Measurements from ENCODE around the gene OR10J4. TPM values are rescaled to one million over a fixed set of nuclear protein-coding genes. Genes with fewer than 3 reads are reported as not detected.
"Not testable (repeated sequence)": the region's sequence is repeated elsewhere in the genome, so short reads cannot be mapped to it uniquely, and the experiment has no call there.

Gene OR10J4
- total RNA-seq, 1 experiment from 2014 or later: not detected

DNA sequence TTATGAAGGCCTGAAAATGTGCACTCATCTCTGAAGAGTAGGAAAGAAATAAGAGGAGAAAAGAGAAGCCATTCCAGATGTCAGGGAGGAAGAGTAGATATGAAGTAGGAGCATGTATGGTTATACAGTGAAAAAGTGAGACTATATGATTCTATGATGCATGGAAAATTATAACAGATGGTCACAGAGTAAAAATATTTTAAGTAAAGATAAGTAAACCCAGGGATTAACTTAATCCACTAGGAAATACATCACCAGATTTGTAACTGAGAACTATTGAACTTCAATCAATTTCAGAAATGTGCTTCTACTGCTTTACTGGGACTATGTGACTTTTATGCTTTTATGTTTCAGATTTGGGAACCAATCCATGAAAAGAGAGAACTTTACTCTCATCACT lies 7.4 kb downstream of the OR10J4 start, which contains the start of gene OR10J1:
TSS of gene OR10J1 (plus strand) at position 301 of the 400 bp plus-strand sequence. CDS start at position 371, 70 bp downstream.
- Histone ChIP-seq H3K4me3 (ENCODE audit: low read length) (no peak within 1 kb of the TSS), H3K27me3 (ENCODE audit: low read length) (no peaks in the 10 kb centered on the region; the same call in 1 of the 2 replicates), H4K20me1 (ENCODE audit: insufficient read depth, low read depth, low read length) (no peaks in the 10 kb centered on the region), H2AFZ (ENCODE audit: low read length) (no peak within 1 kb of the TSS), H3K4me2 (ENCODE audit: low read depth, low read length, poor library complexity, severe bottlenecking) (no peak within 1 kb of the TSS), H3K9me3 (ENCODE audit: low read length) (no peaks in the 10 kb centered on the region), H3K36me3 (ENCODE audit: insufficient read depth, low read length) (no peaks in the 10 kb centered on the region), H3K9me2 (replicated peaks; ENCODE audit: insufficient read depth, low read length) (no peaks in the 10 kb centered on the region), H3K27ac (ENCODE audit: low read length) (no peak within 1 kb of the TSS), H3K9ac (ENCODE audit: low read length) (no peak within 1 kb of the TSS), H3K79me2 (ENCODE audit: low read length) (no peaks in the 10 kb centered on the region), H3K4me1 (ENCODE audit: low read length) (no peaks in the 10 kb centered on the region)
- DNase-seq: no peak

DNA sequence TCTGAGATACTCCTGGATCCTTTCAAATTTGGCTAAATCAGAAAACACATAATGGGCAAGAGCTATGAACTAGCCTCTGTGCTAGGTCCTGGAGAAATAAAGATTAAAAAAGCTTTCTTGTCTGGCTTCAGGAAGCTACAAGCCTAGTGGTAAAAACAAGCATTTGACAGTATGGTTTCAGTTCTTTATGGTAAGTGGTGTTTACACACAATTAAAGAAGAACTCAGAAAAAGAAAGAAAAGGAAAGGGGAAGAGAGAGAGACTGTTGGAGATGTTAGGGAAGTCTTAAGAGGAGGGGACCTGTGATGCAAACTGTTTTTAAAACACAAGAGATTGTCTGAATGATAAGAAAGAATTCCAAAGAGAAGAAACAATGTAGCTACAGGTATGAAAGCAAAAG lies 9.4 kb downstream of the OR10J4 start:
- no peaks in the 10 kb centered on the region for H3K9me3 ChIP-seq (ENCODE audit: low read length)
- no peak overlapping the region for H3K4me3 ChIP-seq (ENCODE audit: low read length)
- H2AFZ ChIP-seq (ENCODE audit: low read length): no peak overlapping the region
- no peak overlapping the region for H3K27ac ChIP-seq (ENCODE audit: low read length)
- H3K27me3 ChIP-seq (ENCODE audit: low read length): no peaks in the 10 kb centered on the region
- no peaks in the 10 kb centered on the region for H3K36me3 ChIP-seq (ENCODE audit: insufficient read depth, low read length)
- no peaks in the 10 kb centered on the region for H3K9me2 ChIP-seq (replicated peaks; ENCODE audit: insufficient read depth, low read length)
- no peaks in the 10 kb centered on the region for H4K20me1 ChIP-seq (ENCODE audit: insufficient read depth, low read depth, low read length)
- no peaks in the 10 kb centered on the region for H3K4me1 ChIP-seq (ENCODE audit: low read length)
- H3K79me2 ChIP-seq (ENCODE audit: low read length): no peaks in the 10 kb centered on the region
- H3K4me2 ChIP-seq (ENCODE audit: low read depth, low read length, poor library complexity, severe bottlenecking): no peak overlapping the region
- no peak overlapping the region for H3K9ac ChIP-seq (ENCODE audit: low read length)
- DNase-seq: no peak

DNA sequence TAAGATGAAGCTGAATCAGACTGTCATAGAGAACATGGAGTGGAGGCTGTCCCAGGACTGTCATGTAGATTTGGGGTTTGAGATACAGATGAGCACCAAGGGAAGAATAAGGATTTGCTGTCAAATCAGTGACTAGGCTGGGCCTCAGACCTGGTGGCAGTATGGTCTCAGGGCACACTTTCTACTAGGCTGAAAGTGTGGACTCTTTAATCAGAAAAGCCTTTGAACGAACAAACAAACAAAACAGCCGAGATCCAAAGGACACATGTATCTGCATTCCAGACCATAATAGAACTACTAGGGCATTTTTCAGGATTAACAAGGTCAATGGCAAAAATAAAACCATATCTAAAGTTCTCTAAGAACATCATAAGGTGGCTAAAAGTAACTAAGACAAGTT lies 10.4 kb downstream of the OR10J4 start:
- H3K9ac ChIP-seq (ENCODE audit: low read length): no peak overlapping the region
- H3K4me1 ChIP-seq (ENCODE audit: low read length): no peaks in the 10 kb centered on the region
- no peak overlapping the region for H2AFZ ChIP-seq (ENCODE audit: low read length)
- no peaks in the 10 kb centered on the region for H3K9me2 ChIP-seq (replicated peaks; ENCODE audit: insufficient read depth, low read length)
- no peaks in the 10 kb centered on the region for H3K36me3 ChIP-seq (ENCODE audit: insufficient read depth, low read length)
- H3K79me2 ChIP-seq (ENCODE audit: low read length): no peaks in the 10 kb centered on the region
- H3K27ac ChIP-seq (ENCODE audit: low read length): no peak overlapping the region
- no peak for DNase-seq
- no peaks in the 10 kb centered on the region for H4K20me1 ChIP-seq (ENCODE audit: insufficient read depth, low read depth, low read length)
- H3K9me3 ChIP-seq (ENCODE audit: low read length): no peaks in the 10 kb centered on the region
- H3K4me2 ChIP-seq (ENCODE audit: low read depth, low read length, poor library complexity, severe bottlenecking): no peak overlapping the region
- no peaks in the 10 kb centered on the region for H3K27me3 ChIP-seq (ENCODE audit: low read length)
- H3K4me3 ChIP-seq (ENCODE audit: low read length): no peak overlapping the region

DNA sequence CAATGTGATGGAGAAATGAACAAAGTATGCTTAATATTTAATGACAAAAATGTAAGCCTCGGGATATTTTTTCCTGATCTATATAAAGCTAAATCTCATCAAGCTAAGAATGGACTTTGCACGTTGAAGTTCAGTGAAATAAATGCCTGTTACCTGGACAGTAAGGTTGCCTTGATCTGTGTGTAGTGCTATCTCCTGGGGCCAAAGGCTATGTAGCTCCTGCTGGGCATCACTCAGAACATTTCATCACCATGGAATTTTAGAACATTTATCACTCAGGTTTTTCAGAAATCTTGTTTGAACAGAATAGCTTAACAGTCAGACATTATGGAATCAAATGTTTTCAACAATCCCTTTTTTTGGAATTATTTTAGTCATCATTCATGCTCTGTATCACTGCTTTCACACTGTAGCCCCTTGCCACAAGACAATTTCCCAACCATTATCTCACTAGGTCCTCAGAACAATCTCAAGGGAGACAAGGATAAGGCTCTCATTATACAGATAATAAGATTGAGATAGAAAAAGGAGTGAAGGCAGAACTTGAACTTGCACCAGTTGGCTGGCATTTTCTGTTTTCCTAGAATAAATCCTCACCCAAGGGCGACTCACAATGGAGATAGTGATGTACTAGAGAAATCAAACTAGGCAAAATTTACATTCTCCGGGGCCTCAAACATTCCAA lies 11.2 kb downstream of the OR10J4 start:
- DNase-seq: no peak
- H4K20me1 ChIP-seq (ENCODE audit: insufficient read depth, low read depth, low read length): no peaks in the 10 kb centered on the region
- H3K9me3 ChIP-seq (ENCODE audit: low read length): no peaks in the 10 kb centered on the region
- no peak overlapping the region for H3K9ac ChIP-seq (ENCODE audit: low read length)
- no peak overlapping the region for H2AFZ ChIP-seq (ENCODE audit: low read length)
- H3K79me2 ChIP-seq (ENCODE audit: low read length): no peaks in the 10 kb centered on the region
- no peaks in the 10 kb centered on the region for H3K27me3 ChIP-seq (ENCODE audit: low read length)
- H3K4me2 ChIP-seq (ENCODE audit: low read depth, low read length, poor library complexity, severe bottlenecking): no peak overlapping the region
- no peak overlapping the region for H3K27ac ChIP-seq (ENCODE audit: low read length)
- no peaks in the 10 kb centered on the region for H3K9me2 ChIP-seq (replicated peaks; ENCODE audit: insufficient read depth, low read length)
- no peaks in the 10 kb centered on the region for H3K36me3 ChIP-seq (ENCODE audit: insufficient read depth, low read length)
- no peaks in the 10 kb centered on the region for H3K4me1 ChIP-seq (ENCODE audit: low read length)
- no peak overlapping the region for H3K4me3 ChIP-seq (ENCODE audit: low read length)

DNA sequence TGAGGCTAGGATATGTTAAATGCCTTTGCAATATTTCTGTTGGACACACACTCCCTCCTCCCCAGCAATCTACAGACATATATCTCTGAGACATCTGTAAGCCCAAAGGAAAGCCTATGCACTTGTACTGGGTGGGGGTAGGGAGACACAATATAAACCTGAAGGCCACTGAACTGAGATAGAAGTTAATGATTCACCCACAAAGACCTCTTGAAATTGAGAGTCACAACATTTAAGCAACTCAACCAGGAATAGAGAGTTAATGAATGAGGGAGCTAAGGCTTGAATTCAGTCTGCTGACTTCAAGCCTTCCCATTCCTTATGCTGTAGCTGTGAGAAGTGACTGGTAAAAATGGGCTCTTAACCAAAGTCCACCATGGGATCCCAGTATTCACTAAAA lies 12.5 kb downstream of the OR10J4 start:
- H3K27me3 ChIP-seq (ENCODE audit: low read length): no peaks in the 10 kb centered on the region
- DNase-seq: no peak
- H3K4me1 ChIP-seq (ENCODE audit: low read length): no peaks in the 10 kb centered on the region
- H3K9me3 ChIP-seq (ENCODE audit: low read length): no peaks in the 10 kb centered on the region
- H3K4me3 ChIP-seq (ENCODE audit: low read length): no peak overlapping the region
- no peaks in the 10 kb centered on the region for H3K79me2 ChIP-seq (ENCODE audit: low read length)
- H3K27ac ChIP-seq (ENCODE audit: low read length): no peak overlapping the region
- no peak overlapping the region for H3K9ac ChIP-seq (ENCODE audit: low read length)
- H4K20me1 ChIP-seq (ENCODE audit: insufficient read depth, low read depth, low read length): no peaks in the 10 kb centered on the region
- no peak overlapping the region for H3K4me2 ChIP-seq (ENCODE audit: low read depth, low read length, poor library complexity, severe bottlenecking)
- H3K36me3 ChIP-seq (ENCODE audit: insufficient read depth, low read length): no peaks in the 10 kb centered on the region
- H2AFZ ChIP-seq (ENCODE audit: low read length): no peak overlapping the region
- no peaks in the 10 kb centered on the region for H3K9me2 ChIP-seq (replicated peaks; ENCODE audit: insufficient read depth, low read length)

DNA sequence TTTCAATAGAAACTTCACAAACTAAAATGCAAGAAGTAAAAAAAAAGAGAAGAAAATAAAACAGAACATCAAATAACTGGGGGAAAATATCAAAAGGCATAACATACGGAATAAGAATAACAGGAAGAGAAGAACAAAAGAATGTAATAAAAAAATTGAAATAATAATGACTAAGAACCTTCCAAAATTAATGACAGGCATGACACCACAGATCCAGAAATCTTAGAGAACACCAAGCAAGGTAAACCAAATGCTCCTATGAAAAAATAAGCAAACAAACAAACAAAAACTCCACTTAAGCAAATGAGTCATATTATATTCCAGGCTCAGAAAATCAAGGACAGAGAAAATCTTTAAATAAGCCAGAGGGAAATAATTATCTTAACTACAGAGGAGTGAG lies 16.2 kb downstream of the OR10J4 start:
- H3K36me3 ChIP-seq (ENCODE audit: insufficient read depth, low read length): no peaks in the 10 kb centered on the region
- H3K27me3 ChIP-seq (ENCODE audit: low read length): no peaks in the 10 kb centered on the region
- H3K9me3 ChIP-seq (ENCODE audit: low read length): no peaks in the 10 kb centered on the region; the same call in 1 of the 2 replicates
- no peak overlapping the region for H3K9ac ChIP-seq (ENCODE audit: low read length)
- DNase-seq: no peak
- H2AFZ ChIP-seq (ENCODE audit: low read length): no peak overlapping the region
- no peaks in the 10 kb centered on the region for H3K79me2 ChIP-seq (ENCODE audit: low read length)
- H3K4me1 ChIP-seq (ENCODE audit: low read length): no peaks in the 10 kb centered on the region
- H3K27ac ChIP-seq (ENCODE audit: low read length): no peak overlapping the region
- H3K4me2 ChIP-seq (ENCODE audit: low read depth, low read length, poor library complexity, severe bottlenecking): no peak overlapping the region
- H4K20me1 ChIP-seq (ENCODE audit: insufficient read depth, low read depth, low read length): no peaks in the 10 kb centered on the region
- H3K9me2 ChIP-seq (replicated peaks; ENCODE audit: insufficient read depth, low read length): no peaks in the 10 kb centered on the region
- H3K4me3 ChIP-seq (ENCODE audit: low read length): no peak overlapping the region

DNA sequence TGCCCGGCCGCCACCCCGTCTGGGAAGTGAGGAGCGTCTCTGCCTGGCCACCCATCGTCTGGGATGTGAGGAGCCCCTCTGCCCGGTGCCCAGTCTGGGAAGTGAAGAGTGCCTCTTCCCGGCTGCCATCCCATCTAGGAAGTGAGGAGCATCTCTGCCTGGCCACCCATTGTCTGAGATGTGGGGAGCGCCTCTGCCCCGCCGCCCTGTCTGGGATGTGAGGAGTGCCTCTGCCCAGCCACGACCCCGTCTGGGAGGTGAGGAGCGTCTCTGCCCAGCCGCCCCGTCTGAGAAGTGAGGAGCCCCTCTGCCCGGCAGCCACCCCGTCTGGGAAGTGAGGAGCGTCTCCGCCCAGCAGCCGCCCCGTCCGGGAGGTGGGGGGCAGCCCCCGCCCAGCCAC lies 17.6 kb downstream of the OR10J4 start:
- H3K79me2 ChIP-seq (ENCODE audit: low read length); H3K4me3 ChIP-seq (ENCODE audit: low read length); H3K4me2 ChIP-seq (ENCODE audit: low read depth, low read length, poor library complexity, severe bottlenecking); H3K36me3 ChIP-seq (ENCODE audit: insufficient read depth, low read length); H3K27me3 ChIP-seq (ENCODE audit: low read length); H3K4me1 ChIP-seq (ENCODE audit: low read length); DNase-seq; H3K9me3 ChIP-seq (ENCODE audit: low read length); H4K20me1 ChIP-seq (ENCODE audit: insufficient read depth, low read depth, low read length); H3K9ac ChIP-seq (ENCODE audit: low read length); H3K27ac ChIP-seq (ENCODE audit: low read length); H3K9me2 ChIP-seq (replicated peaks; ENCODE audit: insufficient read depth, low read length); H2AFZ ChIP-seq (ENCODE audit: low read length): not testable (repeated sequence)

DNA sequence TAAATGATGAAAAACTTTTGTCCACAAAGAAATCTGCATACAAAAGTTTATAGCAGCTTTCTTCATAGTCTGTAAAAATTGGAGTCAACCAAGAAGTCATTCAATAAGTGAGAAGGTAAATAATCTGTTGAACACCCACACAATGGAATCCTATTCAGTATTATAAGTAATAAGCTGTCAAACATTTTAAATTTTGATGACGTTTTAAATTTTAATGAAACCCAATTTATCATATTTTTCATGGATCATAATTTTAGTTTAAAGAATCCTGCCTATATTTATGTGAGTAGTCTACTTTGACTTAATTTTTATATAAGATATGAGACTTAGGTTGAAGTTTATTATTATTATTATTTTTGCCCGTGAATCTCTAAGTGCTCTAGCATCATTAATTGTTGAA lies 27.5 kb downstream of the OR10J4 start:
- Histone ChIP-seq H3K27me3 (ENCODE audit: low read length) (no peaks in the 10 kb centered on the region), H3K36me3 (ENCODE audit: insufficient read depth, low read length) (no peaks in the 10 kb centered on the region), H3K79me2 (ENCODE audit: low read length) (no peaks in the 10 kb centered on the region), H3K9me3 (ENCODE audit: low read length) (no peaks in the 10 kb centered on the region; the same call in none of the 2 replicates), H3K4me1 (ENCODE audit: low read length) (no peaks in the 10 kb centered on the region), H3K27ac (ENCODE audit: low read length) (no peak overlapping the region), H4K20me1 (ENCODE audit: insufficient read depth, low read depth, low read length) (no peaks in the 10 kb centered on the region), H3K9me2 (replicated peaks; ENCODE audit: insufficient read depth, low read length) (no peaks in the 10 kb centered on the region), H3K4me3 (ENCODE audit: low read length) (no peak overlapping the region), H2AFZ (ENCODE audit: low read length) (no peak overlapping the region), H3K9ac (ENCODE audit: low read length) (no peak overlapping the region), H3K4me2 (ENCODE audit: low read depth, low read length, poor library complexity, severe bottlenecking) (no peak overlapping the region)
- no peak for DNase-seq

Data from Karpas-422 (cell line).